ENCODE measurements around the gene AP2S1.

DNA sequence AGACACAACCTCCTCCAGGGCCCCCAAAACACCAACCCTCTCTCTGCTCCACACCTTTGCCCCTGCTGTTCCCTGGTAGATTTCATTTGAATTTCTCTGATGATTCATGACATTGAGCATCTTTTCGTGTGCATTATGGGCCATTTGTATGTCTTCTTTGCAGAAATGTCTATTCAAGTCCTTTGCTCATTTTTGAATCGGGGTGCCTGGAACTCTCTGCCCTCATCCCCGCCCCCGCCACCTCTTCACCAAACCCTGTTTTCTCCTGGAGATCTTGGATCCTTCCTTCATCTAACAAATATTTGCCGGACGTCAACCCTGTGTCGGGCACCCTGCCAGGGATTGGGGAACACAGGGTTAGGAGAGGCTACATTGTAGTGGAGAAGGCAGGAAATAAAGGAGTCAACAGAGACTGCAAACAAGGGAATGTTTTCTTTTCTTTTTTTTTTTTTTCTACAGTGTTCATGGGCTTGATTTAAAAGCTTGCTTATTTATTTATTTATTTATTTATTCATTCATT, 36.7 kb downstream of the AP2S1 start:
- TF ChIP-seq, protein P1, sequence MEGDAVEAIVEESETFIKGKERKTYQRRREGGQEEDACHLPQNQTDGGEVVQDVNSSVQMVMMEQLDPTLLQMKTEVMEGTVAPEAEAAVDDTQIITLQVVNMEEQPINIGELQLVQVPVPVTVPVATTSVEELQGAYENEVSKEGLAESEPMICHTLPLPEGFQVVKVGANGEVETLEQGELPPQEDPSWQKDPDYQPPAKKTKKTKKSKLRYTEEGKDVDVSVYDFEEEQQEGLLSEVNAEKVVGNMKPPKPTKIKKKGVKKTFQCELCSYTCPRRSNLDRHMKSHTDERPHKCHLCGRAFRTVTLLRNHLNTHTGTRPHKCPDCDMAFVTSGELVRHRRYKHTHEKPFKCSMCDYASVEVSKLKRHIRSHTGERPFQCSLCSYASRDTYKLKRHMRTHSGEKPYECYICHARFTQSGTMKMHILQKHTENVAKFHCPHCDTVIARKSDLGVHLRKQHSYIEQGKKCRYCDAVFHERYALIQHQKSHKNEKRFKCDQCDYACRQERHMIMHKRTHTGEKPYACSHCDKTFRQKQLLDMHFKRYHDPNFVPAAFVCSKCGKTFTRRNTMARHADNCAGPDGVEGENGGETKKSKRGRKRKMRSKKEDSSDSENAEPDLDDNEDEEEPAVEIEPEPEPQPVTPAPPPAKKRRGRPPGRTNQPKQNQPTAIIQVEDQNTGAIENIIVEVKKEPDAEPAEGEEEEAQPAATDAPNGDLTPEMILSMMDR (IDR thresholded peaks at IDR 0.05), result no peak
- no peak for TF ChIP-seq POLR2A (IDR thresholded peaks at IDR 0.05)

All from body of pancreas (tissue), 4 donors.